ENCODE results near the gene UBAC1. TPM values are rescaled to one million over a fixed set of nuclear protein-coding genes. Genes with fewer than 3 reads are reported as not detected.

The UBAC1 gene
- total and polyA plus RNA-seq, 10 of the 15 experiments (the other 5 are each of a cell fraction or from before 2014, with no cell fraction given): 16.7 to 54.6 (median 38.5) TPM

- no peak overlapping the region for H2AFZ ChIP-seq (ENCODE audit: control insufficient read depth, low read depth, low read length)
- no peak overlapping the region for H3K4me3 ChIP-seq
- BruUV-seq (replicated peaks): no TSS peak
- no peaks in the 10 kb centered on the region for H3K36me3 ChIP-seq (ENCODE audit: control insufficient read depth in 2 of 2, insufficient read depth in 2 of 2, low read length in 1 of 2)
- no peak overlapping the region for H3K9ac ChIP-seq (ENCODE audit: control insufficient read depth, insufficient read depth, low read length)
- no peaks in the 10 kb centered on the region for H3K4me1 ChIP-seq (ENCODE audit: control insufficient read depth, insufficient read depth, low read length)
- RAD21 ChIA-PET (ENCODE audit: unreplicated experiment): no interaction called here
- H3K79me2 ChIP-seq (ENCODE audit: control insufficient read depth, insufficient read depth, low read length): no peaks in the 10 kb centered on the region
- no peak for TF ChIP-seq HDAC2 (IDR thresholded peaks at IDR 0.05)
- TF ChIP-seq LARP7 (IDR thresholded peaks at IDR 0.05): no peak
- no peak for TF ChIP-seq ASH2L (IDR thresholded peaks at IDR 0.05; ENCODE audit: borderline replicate concordance, low read depth)
- no peak for TF ChIP-seq MXI1 (IDR thresholded peaks at IDR 0.05; ENCODE audit: low read depth, low read length)
- FAIRE-seq (no peak), ATAC-seq (no peak), DNase-seq (ENCODE audit: low read depth, low spot score) (no peak)
- POLR2A ChIA-PET: no interaction called here
- SMC1A ChIA-PET (ENCODE audit: uncharacterized antibody, unreplicated experiment): no interaction called here
- 37% methylated on average over 18 of the region's 22 CpGs for WGBS (ENCODE audit: insufficient coverage, insufficient replicate concordance, low lambda C conversion rate, missing lambda C conversion rate)
- no peak overlapping the region for H3K27ac ChIP-seq (ENCODE audit: control insufficient read depth, insufficient read depth)
- H3K9me3 ChIP-seq (replicated peaks; ENCODE audit: control insufficient read depth, insufficient read depth, low read length): no peaks in the 10 kb centered on the region
- peaks cover 0 to 2% of the 10 kb centered on the region in 2 experiments; a peak in 2 of 4 replicates for H3K27me3 ChIP-seq (replicated peaks in 1 of 2; ENCODE audit: control insufficient read depth in 2 of 2, insufficient read depth in 2 of 2, low read length in 1 of 2)
- in situ Hi-C loops (cut with MboI): no loop called here
- H4K20me1 ChIP-seq (ENCODE audit: control insufficient read depth, insufficient read depth): no peaks in the 10 kb centered on the region
- intact Hi-C loops (cut with micrococcal nuclease; ENCODE audit: unreplicated experiment): no loop called here
- CTCF ChIA-PET: no interaction called here
- H3K4me2 ChIP-seq (ENCODE audit: control insufficient read depth, insufficient read depth): no peak overlapping the region
Observed at GRCh38 chr9:135984072-135984710, 23.0 kb upstream of the UBAC1 start.

- WGBS (ENCODE audit: insufficient coverage, insufficient replicate concordance, low lambda C conversion rate, missing lambda C conversion rate): 66% methylated on average over 26 of the region's 26 CpGs
- POLR2A ChIA-PET: no interaction called here
- TF ChIP-seq NFXL1 (IDR thresholded peaks at IDR 0.05; ENCODE audit: borderline replicate concordance) (no peak), EED (IDR thresholded peaks at IDR 0.05; ENCODE audit: low read depth) (no peak), EZH2 (IDR thresholded peaks at IDR 0.05; ENCODE audit: borderline replicate concordance, control insufficient read depth, low read depth, low read length) (no peak), SMAD1 (IDR thresholded peaks at IDR 0.05; ENCODE audit: low read depth, partially characterized antibody) (no peak), RELB (IDR thresholded peaks at IDR 0.05; ENCODE audit: low read depth) (no peak)
- TF ChIP-seq, protein P1, sequence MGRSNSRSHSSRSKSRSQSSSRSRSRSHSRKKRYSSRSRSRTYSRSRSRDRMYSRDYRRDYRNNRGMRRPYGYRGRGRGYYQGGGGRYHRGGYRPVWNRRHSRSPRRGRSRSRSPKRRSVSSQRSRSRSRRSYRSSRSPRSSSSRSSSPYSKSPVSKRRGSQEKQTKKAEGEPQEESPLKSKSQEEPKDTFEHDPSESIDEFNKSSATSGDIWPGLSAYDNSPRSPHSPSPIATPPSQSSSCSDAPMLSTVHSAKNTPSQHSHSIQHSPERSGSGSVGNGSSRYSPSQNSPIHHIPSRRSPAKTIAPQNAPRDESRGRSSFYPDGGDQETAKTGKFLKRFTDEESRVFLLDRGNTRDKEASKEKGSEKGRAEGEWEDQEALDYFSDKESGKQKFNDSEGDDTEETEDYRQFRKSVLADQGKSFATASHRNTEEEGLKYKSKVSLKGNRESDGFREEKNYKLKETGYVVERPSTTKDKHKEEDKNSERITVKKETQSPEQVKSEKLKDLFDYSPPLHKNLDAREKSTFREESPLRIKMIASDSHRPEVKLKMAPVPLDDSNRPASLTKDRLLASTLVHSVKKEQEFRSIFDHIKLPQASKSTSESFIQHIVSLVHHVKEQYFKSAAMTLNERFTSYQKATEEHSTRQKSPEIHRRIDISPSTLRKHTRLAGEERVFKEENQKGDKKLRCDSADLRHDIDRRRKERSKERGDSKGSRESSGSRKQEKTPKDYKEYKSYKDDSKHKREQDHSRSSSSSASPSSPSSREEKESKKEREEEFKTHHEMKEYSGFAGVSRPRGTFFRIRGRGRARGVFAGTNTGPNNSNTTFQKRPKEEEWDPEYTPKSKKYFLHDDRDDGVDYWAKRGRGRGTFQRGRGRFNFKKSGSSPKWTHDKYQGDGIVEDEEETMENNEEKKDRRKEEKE (IDR thresholded peaks at IDR 0.05): no peak
Observed at GRCh38 chr9:135983208-135984071, 22.3 kb upstream of the UBAC1 start.

More at GRCh38 chr9:135983208-135984071, 22.3 kb upstream of the UBAC1 start:
- no peak for FAIRE-seq
- H3K36me3 ChIP-seq (ENCODE audit: control insufficient read depth in 2 of 2, insufficient read depth in 2 of 2, low read length in 1 of 2): no peaks in the 10 kb centered on the region
- no peak overlapping the region for H3K27ac ChIP-seq (ENCODE audit: control insufficient read depth, insufficient read depth)
- no peaks in the 10 kb centered on the region for H3K4me1 ChIP-seq (ENCODE audit: control insufficient read depth, insufficient read depth, low read length)
- in situ Hi-C loops (cut with MboI) (no loop called here), intact Hi-C loops (cut with micrococcal nuclease; ENCODE audit: unreplicated experiment) (no loop called here)
- CTCF ChIA-PET: no interaction called here
- no peak overlapping the region for H2AFZ ChIP-seq (ENCODE audit: control insufficient read depth, low read depth, low read length)
- no peaks in the 10 kb centered on the region for H4K20me1 ChIP-seq (ENCODE audit: control insufficient read depth, insufficient read depth)
- H3K9me3 ChIP-seq (replicated peaks; ENCODE audit: control insufficient read depth, insufficient read depth, low read length): no peaks in the 10 kb centered on the region
- no peak overlapping the region for H3K4me2 ChIP-seq (ENCODE audit: control insufficient read depth, insufficient read depth)
- RAD21 ChIA-PET (ENCODE audit: unreplicated experiment): no interaction called here
- no peak for ATAC-seq
- SMC1A ChIA-PET (ENCODE audit: uncharacterized antibody, unreplicated experiment): no interaction called here
- H3K4me3 ChIP-seq: no peak overlapping the region
- peaks cover 0 to 2% of the 10 kb centered on the region in 2 experiments; a peak in 2 of 4 replicates for H3K27me3 ChIP-seq (replicated peaks in 1 of 2; ENCODE audit: control insufficient read depth in 2 of 2, insufficient read depth in 2 of 2, low read length in 1 of 2)
- no TSS peak for BruUV-seq (replicated peaks)
- no peak overlapping the region for H3K9ac ChIP-seq (ENCODE audit: control insufficient read depth, insufficient read depth, low read length)
- DNase-seq (ENCODE audit: low read depth, low spot score): no peak
- H3K79me2 ChIP-seq (ENCODE audit: control insufficient read depth, insufficient read depth, low read length): no peaks in the 10 kb centered on the region
